Esophagus (tissue), 2 donors: Measurements from ENCODE around the gene AVL9. TPM values are rescaled to one million over a fixed set of nuclear protein-coding genes. Genes with fewer than 3 reads are reported as not detected.

Experiments used
- H3K27ac ChIP-seq, 2 donors: one replicate each; pipeline ENCODE4 v1.5.1; 2013; ENCODE audit warnings: low read depth in 2 of 2, mild to moderate bottlenecking in 2 of 2, inconsistent platforms in 1 of 2, low read length in 1 of 2, moderate library complexity in 1 of 2
- H3K27me3 ChIP-seq, 2 donors: one replicate each; pipeline ENCODE4 v1.6.1; 2013; ENCODE audit warnings: low read length in 2 of 2, control low read depth in 1 of 2, mild to moderate bottlenecking in 1 of 2; ENCODE audit not compliant: insufficient read depth in 2 of 2, control insufficient read depth in 1 of 2
- H3K36me3 ChIP-seq, 2 donors: one replicate each; pipeline ENCODE4 v1.6.1; 2013; ENCODE audit warnings: low read length in 1 of 2; ENCODE audit not compliant: control insufficient read depth in 2 of 2, insufficient read depth in 2 of 2
- H3K4me1 ChIP-seq, 2 donors: one replicate each; pipeline ENCODE4 v1.6.1; 2013; ENCODE audit warnings: low read length in 1 of 2; ENCODE audit not compliant: control insufficient read depth in 2 of 2, insufficient read depth in 2 of 2
- H3K4me3 ChIP-seq, 2 donors: one replicate each; pipeline ENCODE4 v1.5.1; 2013; ENCODE audit warnings: low read length in 2 of 2, mild to moderate bottlenecking in 2 of 2, low read depth in 1 of 2, moderate library complexity in 1 of 2
- H3K9me3 ChIP-seq, 2 donors: one replicate each; pipeline ENCODE4 v1.6.1; 2013; ENCODE audit warnings: mild to moderate bottlenecking in 2 of 2, low read depth in 1 of 2, low read length in 1 of 2, moderate library complexity in 1 of 2; ENCODE audit not compliant: control insufficient read depth in 2 of 2, insufficient read depth in 1 of 2
- WGBS, 2 donors: extraction: QIAGEN DNeasy Blood & Tissue Kit; methylation state at CpG; one replicate each; pipeline ENCODE4 v1.1.7; 2013; 5-methylcytosine and 5-hydroxymethylcytosine counted together
- polyA plus RNA-seq, 2 donors: library from polyadenylated mRNA; stranded (reverse); fragments of 200-250 nt; gene quantifications; one replicate each; pipeline ENCODE4 v1.2.3, GENCODE V29; 2013
- donor health status: healthy with polysubstance abuse.
- donor health status: Bipolar disorder and iron deficiency.

The AVL9 gene
- polyA plus RNA-seq, 2 donors = 8.8 to 9.2 TPM

- WGBS, 2 donors = 61 to 79% methylated on average over 4 of the region's 4 CpGs
- H3K27ac ChIP-seq = no peak overlapping the region
These were observed 44.7 kb downstream of the AVL9 start for GRCh38 chr7:32539919-32540531.

GRCh38 chr7:32542595-32542994 is 47.3 kb downstream of the AVL9 start:
- Histone ChIP-seq H3K27ac (no peak overlapping the region), H3K4me3 (no peak overlapping the region), H3K9me3 (no peaks in the 10 kb centered on the region), H3K4me1 (no peaks in the 10 kb centered on the region), H3K27me3 (no peaks in the 10 kb centered on the region), H3K36me3 (peaks cover 3 to 4% of the 10 kb centered on the region in 2 donors)
- WGBS, 2 donors = 76 to 85% methylated on average over 2 of the region's 2 CpGs

More at GRCh38 chr7:32539919-32540531, 44.7 kb downstream of the AVL9 start:
- Histone ChIP-seq H3K4me1 (no peaks in the 10 kb centered on the region), H3K36me3 (peaks cover 3 to 4% of the 10 kb centered on the region in 2 donors), H3K4me3 (no peak overlapping the region), H3K27me3 (no peaks in the 10 kb centered on the region), H3K9me3 (no peaks in the 10 kb centered on the region)

DNA sequence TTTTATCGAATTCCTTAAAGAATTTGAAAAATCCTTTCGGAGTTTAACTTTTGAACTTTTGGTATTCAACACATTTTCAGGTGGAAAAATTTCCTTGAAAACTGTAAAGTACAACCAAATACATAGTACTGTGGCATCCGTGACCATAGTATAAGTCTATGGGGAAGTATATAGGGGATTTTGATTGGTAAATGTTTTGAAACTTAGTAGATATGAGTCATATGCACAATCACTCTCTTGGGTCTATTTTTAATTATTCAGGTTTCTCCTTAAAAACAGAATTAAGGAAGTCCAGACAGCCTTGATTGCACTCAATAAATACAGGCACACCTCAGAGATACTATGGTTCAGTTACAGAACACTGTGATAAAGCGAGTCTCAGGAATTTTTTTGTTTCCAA is 64.2 kb downstream of the AVL9 start:
- H3K36me3 ChIP-seq = peaks cover 5 to 8% of the 10 kb centered on the region in 2 donors
- H3K4me1 ChIP-seq = no peaks in the 10 kb centered on the region
- no peaks in the 10 kb centered on the region for H3K9me3 ChIP-seq
- H3K4me3 ChIP-seq = no peak overlapping the region
- no peaks in the 10 kb centered on the region for H3K27me3 ChIP-seq
- 95% methylated on average over 4 of the region's 4 CpGs for WGBS, 2 donors
- H3K27ac ChIP-seq = no peak overlapping the region

GRCh38 chr7:32560075-32560474 is 64.8 kb downstream of the AVL9 start:
- no peak overlapping the region for H3K4me3 ChIP-seq
- no peaks in the 10 kb centered on the region for H3K4me1 ChIP-seq
- no peaks in the 10 kb centered on the region for H3K27me3 ChIP-seq
- H3K27ac ChIP-seq = no peak overlapping the region
- H3K9me3 ChIP-seq = no peaks in the 10 kb centered on the region
- peaks cover 5 to 8% of the 10 kb centered on the region in 2 donors for H3K36me3 ChIP-seq
- 98 to 100% methylated on average over 2 of the region's 2 CpGs for WGBS, 2 donors

DNA sequence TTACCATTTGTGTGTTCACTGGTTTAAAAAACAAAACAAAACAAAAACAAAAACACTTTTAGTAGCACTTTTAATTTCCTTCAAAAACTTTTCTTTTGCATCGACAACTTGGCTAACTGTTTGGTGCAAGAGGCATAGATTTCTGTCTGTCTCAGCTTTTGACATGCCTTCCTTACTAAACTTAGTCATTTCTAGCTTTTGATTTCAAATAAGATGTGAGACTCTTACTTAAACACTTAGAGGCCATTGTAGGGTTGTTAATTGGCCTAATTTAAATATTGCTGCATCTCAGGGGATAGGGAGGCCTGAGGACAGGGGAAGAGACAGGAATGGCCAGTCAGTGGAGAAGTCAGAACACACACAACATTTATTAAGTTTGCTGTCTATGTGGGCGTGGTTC is 66.3 kb downstream of the AVL9 start:
- H3K4me1 ChIP-seq = no peaks in the 10 kb centered on the region
- no peaks in the 10 kb centered on the region for H3K9me3 ChIP-seq
- peaks cover 5 to 8% of the 10 kb centered on the region in 2 donors for H3K36me3 ChIP-seq
- H3K27ac ChIP-seq = no peak overlapping the region
- H3K4me3 ChIP-seq = no peak overlapping the region
- 83 to 87% methylated on average over 2 of the region's 2 CpGs for WGBS, 2 donors
- H3K27me3 ChIP-seq = no peaks in the 10 kb centered on the region

DNA sequence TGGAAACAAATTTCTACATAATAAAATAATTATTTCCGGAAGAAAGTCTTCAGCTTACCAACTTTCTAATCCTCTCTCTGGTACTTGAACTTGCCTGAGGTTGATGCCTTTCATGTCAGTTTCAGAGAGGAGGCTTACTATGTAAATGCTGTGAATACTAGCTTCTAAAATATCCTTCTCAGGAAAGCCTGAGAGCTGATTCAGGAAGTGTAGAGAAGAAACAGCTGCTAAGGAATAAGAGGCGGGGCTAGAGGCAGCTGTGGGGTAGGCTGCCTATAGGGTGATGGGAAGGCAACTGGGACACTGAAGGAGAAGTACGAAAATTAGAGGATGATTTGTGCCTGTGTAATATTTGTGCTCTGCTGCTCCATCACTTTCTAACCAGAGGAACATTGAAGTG is 69.3 kb downstream of the AVL9 start:
- H3K27me3 ChIP-seq = no peaks in the 10 kb centered on the region
- H3K9me3 ChIP-seq = no peaks in the 10 kb centered on the region
- no peak overlapping the region for H3K27ac ChIP-seq
- peaks cover 0 to 5% of the 10 kb centered on the region in 2 donors for H3K36me3 ChIP-seq
- no peaks in the 10 kb centered on the region for H3K4me1 ChIP-seq
- WGBS, 2 donors = 62 to 68% methylated on average over 3 of the region's 3 CpGs
- no peak overlapping the region for H3K4me3 ChIP-seq

GRCh38 chr7:32569388-32570289 is 74.3 kb downstream of the AVL9 start:
- 84 to 95% methylated on average over 8 of the region's 8 CpGs for WGBS, 2 donors
- no peaks in the 10 kb centered on the region for H3K9me3 ChIP-seq
- H3K27ac ChIP-seq = no peak overlapping the region

GRCh38 chr7:32573110-32573687 is 77.9 kb downstream of the AVL9 start:
- Histone ChIP-seq H3K4me1 (no peaks in the 10 kb centered on the region), H3K36me3 (peaks cover 6 to 8% of the 10 kb centered on the region in 2 donors), H3K27ac (no peak overlapping the region), H3K27me3 (no peaks in the 10 kb centered on the region), H3K4me3 (no peak overlapping the region), H3K9me3 (no peaks in the 10 kb centered on the region)
- 94 to 97% methylated on average over 12 of the region's 12 CpGs for WGBS, 2 donors

More at GRCh38 chr7:32569388-32570289, 74.3 kb downstream of the AVL9 start:
- Histone ChIP-seq H3K27me3 (no peaks in the 10 kb centered on the region), H3K4me1 (no peaks in the 10 kb centered on the region), H3K4me3 (no peak overlapping the region), H3K36me3 (peaks cover 4 to 5% of the 10 kb centered on the region in 2 donors)

- no peaks in the 10 kb centered on the region for H3K4me1 ChIP-seq
- no peak overlapping the region for H3K27ac ChIP-seq
- no peaks in the 10 kb centered on the region for H3K9me3 ChIP-seq
- H3K27me3 ChIP-seq = no peaks in the 10 kb centered on the region
- peaks cover 6 to 8% of the 10 kb centered on the region in 2 donors for H3K36me3 ChIP-seq
- H3K4me3 ChIP-seq = no peak overlapping the region
- WGBS, 2 donors = 89 to 98% methylated on average over 1 of the region's 1 CpG
These were observed 79.3 kb downstream of the AVL9 start for GRCh38 chr7:32574626-32575025.
